RCC 7860 (cell line): Measurements from ENCODE around the gene CCDC122.

Source experiments
- DNase-seq: peaks from one replicate; pipeline ENCODE4 v3.0.0-alpha.2; 2015; ENCODE audit warnings: low spot score
- FAIRE-seq: peaks from 2 replicates; lab custom pipeline; 2012; peaks lifted over from hg19 to GRCh38; lab: Jason Lieb, UNC

The CCDC122 gene

GRCh38 chr13:43878892-43879754 lies at the start of gene CCDC122:
Gene CCDC122 (minus strand): TSS chr13:43879740. CDS start chr13:43869376, 10,364 bp downstream.
- DNase-seq (peak; percentile 72), FAIRE-seq (peak; percentile 49)

- DNase-seq (no peak), FAIRE-seq (no peak)
These were observed 45.2 kb upstream of the CCDC122 start for GRCh38 chr13:43924549-43925245.

- FAIRE-seq = no peak
- no peak for DNase-seq
These were observed 41.6 kb upstream of the CCDC122 start for GRCh38 chr13:43920965-43921674.

- DNase-seq = no peak
- no peak for FAIRE-seq
These were observed 39.1 kb upstream of the CCDC122 start for GRCh38 chr13:43918636-43919035.

- DNase-seq (no peak), FAIRE-seq (no peak)
These were observed 37.3 kb upstream of the CCDC122 start for GRCh38 chr13:43916828-43917227.

GRCh38 chr13:43915451-43915850 lies 35.9 kb upstream of the CCDC122 start:
- DNase-seq = no peak
- no peak for FAIRE-seq

GRCh38 chr13:43911871-43912270 lies 32.3 kb upstream of the CCDC122 start:
- FAIRE-seq = no peak
- DNase-seq = no peak

- FAIRE-seq (no peak), DNase-seq (no peak)
These were observed 31.7 kb upstream of the CCDC122 start for GRCh38 chr13:43911278-43911677.

- DNase-seq = no peak
- no peak for FAIRE-seq
These were observed 31.3 kb upstream of the CCDC122 start for GRCh38 chr13:43910856-43911255.

- FAIRE-seq (peak; percentile 75), DNase-seq (peak; percentile 30)
These were observed 28.9 kb upstream of the CCDC122 start for GRCh38 chr13:43908156-43909126.

GRCh38 chr13:43905435-43906031 lies 26.0 kb upstream of the CCDC122 start:
- FAIRE-seq (peak; percentile 74), DNase-seq (peak; percentile 29)

GRCh38 chr13:43895940-43896339 lies 16.4 kb upstream of the CCDC122 start:
- FAIRE-seq = no peak
- DNase-seq = no peak

DNA sequence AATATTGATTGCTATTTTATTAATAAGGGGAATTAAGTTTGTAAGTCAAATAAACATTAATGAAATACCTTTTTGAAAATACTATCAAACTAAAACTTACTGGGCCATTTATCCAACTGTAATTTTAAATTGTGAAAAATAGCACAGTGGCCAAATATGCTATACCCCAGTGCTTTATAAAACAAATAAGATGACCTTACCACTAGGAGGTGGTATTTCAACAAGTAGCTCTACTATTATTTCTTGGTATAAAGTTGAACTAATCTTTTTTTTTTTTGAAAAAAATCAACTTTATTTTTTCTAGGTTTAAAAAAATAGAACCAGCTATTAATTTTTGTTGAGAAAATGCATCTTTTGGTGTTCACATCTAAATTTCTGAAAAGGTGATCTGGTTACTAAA lies 14.9 kb upstream of the CCDC122 start:
- DNase-seq (no peak), FAIRE-seq (no peak)

DNA sequence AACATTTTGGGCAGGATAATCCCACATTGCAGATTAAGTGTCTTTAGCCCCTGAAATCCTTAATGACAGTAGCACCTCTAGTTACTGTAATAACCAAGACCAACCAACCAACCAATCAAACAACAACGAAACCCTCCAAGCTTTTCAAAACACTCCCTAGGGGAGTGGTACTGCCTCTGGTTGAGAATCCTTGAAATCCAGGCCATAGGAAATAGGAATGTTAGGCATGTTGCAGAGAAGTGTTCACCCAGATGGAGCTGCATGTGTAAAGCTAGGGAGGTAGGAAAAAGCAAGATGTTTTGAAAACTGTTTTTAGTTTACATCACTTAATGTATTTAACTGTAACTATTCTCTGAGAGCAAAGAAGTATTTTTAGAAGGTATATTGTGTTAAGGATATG lies 4.7 kb upstream of the CCDC122 start:
- FAIRE-seq = no peak
- no peak for DNase-seq

DNA sequence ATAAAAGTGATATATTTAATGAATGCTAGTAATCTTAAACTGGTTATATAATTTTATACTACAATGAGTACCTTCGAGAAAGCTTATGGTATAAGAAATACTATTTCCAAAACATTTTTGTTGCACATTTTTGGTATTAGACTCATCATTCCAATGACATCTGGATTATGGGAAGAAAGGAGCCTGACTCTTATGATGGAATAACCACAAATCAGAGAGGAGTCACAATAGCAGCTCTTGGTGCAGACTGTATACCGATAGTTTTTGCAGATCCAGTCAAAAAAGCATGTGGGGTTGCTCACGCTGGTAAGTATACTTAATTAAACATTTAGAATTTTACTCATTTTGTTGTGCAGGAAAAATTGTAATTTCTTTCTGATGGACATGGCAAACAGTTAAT lies 4.1 kb upstream of the CCDC122 start:
- no peak for FAIRE-seq
- DNase-seq = no peak

DNA sequence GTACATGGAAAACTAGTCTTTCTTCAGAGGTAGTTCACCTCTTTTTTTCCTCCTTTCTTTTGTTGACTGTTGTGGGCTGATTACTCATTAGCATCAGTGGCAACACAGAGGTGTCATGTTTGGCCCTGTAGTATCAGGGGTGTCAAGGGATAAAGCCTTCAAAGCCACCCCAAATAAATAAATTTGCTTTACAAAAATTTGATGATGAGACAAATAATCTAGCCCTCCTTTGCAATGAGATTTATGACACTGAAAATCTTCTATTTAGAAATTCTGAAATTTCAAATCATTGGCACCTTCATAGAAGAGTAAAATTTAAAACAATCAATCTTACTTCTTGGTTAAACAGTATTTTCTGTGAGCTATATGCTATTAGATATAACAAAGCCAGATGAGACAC lies 2.0 kb upstream of the CCDC122 start:
- FAIRE-seq (no peak), DNase-seq (no peak)

DNA sequence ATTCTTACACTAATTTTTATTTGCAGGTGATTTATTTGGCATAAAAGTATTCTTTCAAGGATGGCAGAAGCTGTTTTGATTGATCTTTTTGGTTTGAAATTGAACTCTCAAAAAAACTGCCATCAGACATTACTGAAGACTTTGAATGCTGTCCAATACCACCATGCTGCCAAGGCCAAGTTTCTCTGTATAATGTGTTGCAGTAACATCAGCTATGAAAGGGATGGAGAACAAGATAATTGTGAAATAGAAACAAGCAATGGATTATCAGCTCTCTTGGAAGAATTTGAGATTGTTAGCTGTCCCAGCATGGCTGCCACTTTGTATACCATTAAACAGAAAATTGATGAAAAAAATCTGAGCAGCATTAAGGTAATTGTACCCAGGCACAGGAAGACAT lies 1.4 kb upstream of the CCDC122 start:
- no peak for FAIRE-seq
- DNase-seq = no peak

- FAIRE-seq (no peak), DNase-seq (no peak)
These were observed 795 bp upstream of the CCDC122 start for GRCh38 chr13:43880214-43880855.

DNA sequence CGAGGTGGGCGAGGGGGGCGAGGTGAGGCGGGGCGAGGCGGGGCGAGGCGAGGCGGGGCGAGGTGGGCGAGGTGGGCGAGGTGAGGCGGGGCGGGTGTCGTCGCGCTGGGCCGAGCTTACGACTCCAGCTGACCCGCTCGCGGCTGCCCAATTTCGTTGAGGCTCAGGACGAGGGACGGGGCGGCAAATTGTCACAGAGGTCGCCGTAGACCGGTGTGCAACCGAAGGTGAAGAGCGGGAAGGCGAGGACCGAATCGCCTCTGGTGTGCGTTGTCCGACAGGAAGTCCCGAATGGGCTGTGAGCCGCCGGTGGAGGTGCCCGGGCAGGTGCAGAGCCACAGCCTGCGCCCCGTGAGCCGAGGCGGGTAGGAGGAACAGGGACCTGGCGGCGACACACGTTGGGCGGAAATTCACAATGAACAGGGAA lies 228 bp upstream of the CCDC122 start, which contains the start of gene LACC1:
TSS of gene LACC1 (plus strand) at position 150 of the 427 bp plus-strand sequence. CDS start 1,082 bp downstream, outside the sequence.
- DNase-seq = no peak
- no peak for FAIRE-seq
